Trophoblast cell (in vitro differentiated cells and primary cell): ENCODE data around the gene KPNA1.

Experiments
- DNase-seq, 2 donors: peaks; one replicate each; pipeline ENCODE4 v3.0.0-alpha.2; 2016
- H2AFZ ChIP-seq: 2 replicates; pipeline ENCODE4 v1.6.1; 2013; ENCODE audit warnings: low read length, moderate library complexity, mild to moderate bottlenecking; ENCODE audit not compliant: insufficient read depth, poor library complexity
- H2AK5ac ChIP-seq: 2 replicates; pipeline ENCODE4 v1.6.1; 2013; ENCODE audit warnings: mild to moderate bottlenecking, low read length
- H2BK120ac ChIP-seq: 2 replicates; pipeline ENCODE4 v1.6.1; 2013; ENCODE audit warnings: low read length, mild to moderate bottlenecking, moderate library complexity; ENCODE audit not compliant: insufficient read depth, poor library complexity
- H2BK12ac ChIP-seq: 2 replicates; pipeline ENCODE4 v1.6.1; 2013; ENCODE audit warnings: mild to moderate bottlenecking, low read length, moderate library complexity
- H2BK5ac ChIP-seq: 2 replicates; pipeline ENCODE4 v1.6.1; 2013; ENCODE audit warnings: low read length, low read depth, moderate library complexity, mild to moderate bottlenecking; ENCODE audit not compliant: poor library complexity
- H3K14ac ChIP-seq: 2 replicates; pipeline ENCODE4 v1.6.1; 2013; ENCODE audit warnings: mild to moderate bottlenecking, low read length
- H3K18ac ChIP-seq: 2 replicates; pipeline ENCODE4 v1.6.1; 2013; ENCODE audit warnings: mild to moderate bottlenecking, low read length
- H3K23ac ChIP-seq: 2 replicates; pipeline ENCODE4 v1.6.1; 2013; ENCODE audit warnings: low read length
- H3K27ac ChIP-seq: 2 replicates; pipeline ENCODE4 v1.5.1; 2013; ENCODE audit warnings: low read depth, mild to moderate bottlenecking, inconsistent platforms, low read length, moderate library complexity
- H3K27me3 ChIP-seq: 2 replicates; pipeline ENCODE4 v1.6.1; 2013; ENCODE audit warnings: inconsistent platforms, mild to moderate bottlenecking, low read length, moderate library complexity; ENCODE audit not compliant: insufficient read depth
- H3K36me3 ChIP-seq, 2 experiments: 1 replicate in 1 of 2; 2 replicates in 1 of 2; pipeline ENCODE4 v1.6.1; 2013; ENCODE audit warnings: low read length in 2 of 2, mild to moderate bottlenecking in 2 of 2, moderate library complexity in 1 of 2; ENCODE audit not compliant: insufficient read depth in 2 of 2, control insufficient read depth in 1 of 2
- H3K4ac ChIP-seq: 2 replicates; pipeline ENCODE4 v1.6.1; 2013; ENCODE audit warnings: low read depth, mild to moderate bottlenecking, low read length, moderate library complexity
- H3K4me1 ChIP-seq, 2 experiments: 1 replicate in 1 of 2; 2 replicates in 1 of 2; pipeline ENCODE4 v1.6.1; 2013; ENCODE audit warnings: low read length in 2 of 2, mild to moderate bottlenecking in 2 of 2, moderate library complexity in 1 of 2; ENCODE audit not compliant: insufficient read depth in 2 of 2, control insufficient read depth in 1 of 2
- H3K4me2 ChIP-seq: 2 replicates; pipeline ENCODE4 v1.6.1; 2013; ENCODE audit warnings: inconsistent platforms, mild to moderate bottlenecking, low read length, moderate library complexity
- H3K4me3 ChIP-seq: 2 replicates; pipeline ENCODE4 v1.5.1; 2013; ENCODE audit warnings: mild to moderate bottlenecking, low read depth, low read length, inconsistent platforms
- H3K79me1 ChIP-seq: one replicate; pipeline ENCODE4 v1.6.1; 2013; ENCODE audit warnings: low read length
- H3K79me2 ChIP-seq: 2 replicates; pipeline ENCODE4 v1.6.1; 2013; ENCODE audit warnings: low read length, mild to moderate bottlenecking; ENCODE audit not compliant: control insufficient read depth, insufficient read depth, poor library complexity
- H3K9ac ChIP-seq: 2 replicates; pipeline ENCODE4 v1.6.1; 2013; ENCODE audit warnings: mild to moderate bottlenecking, low read length
- H3K9me3 ChIP-seq: 2 replicates; pipeline ENCODE4 v1.6.1; 2013; ENCODE audit warnings: low read depth, mild to moderate bottlenecking, control low read depth, inconsistent platforms, low read length; ENCODE audit not compliant: insufficient read depth
- H4K12ac ChIP-seq: 2 replicates; pipeline ENCODE4 v1.6.1; 2013; ENCODE audit warnings: low read depth, mild to moderate bottlenecking, low read length, moderate library complexity
- H4K8ac ChIP-seq: 2 replicates; pipeline ENCODE4 v1.6.1; 2013; ENCODE audit warnings: low read depth, mild to moderate bottlenecking, low read length, moderate library complexity
- H4K91ac ChIP-seq: one replicate; pipeline ENCODE4 v1.6.1; 2013; ENCODE audit warnings: low read depth, mild to moderate bottlenecking, low read length, moderate library complexity
- WGBS: extraction: QIAGEN DNeasy Blood & Tissue Kit; methylation state at CpG from one replicate; pipeline ENCODE4 v1.1.7; 2013; ENCODE audit warnings: missing lambda C conversion rate; ENCODE audit not compliant: insufficient read length, insufficient coverage; ENCODE audit errors: extremely low coverage; 5-methylcytosine and 5-hydroxymethylcytosine counted together

Gene KPNA1

GRCh38 chr3:122427857-122428471 lies 86.8 kb downstream of the KPNA1 start:
- no peak overlapping the region for H3K4ac ChIP-seq
- H2BK12ac ChIP-seq, result no peak overlapping the region
- no peak overlapping the region for H3K9ac ChIP-seq
- no peak overlapping the region for H2BK5ac ChIP-seq
- no peaks in the 10 kb centered on the region for H3K9me3 ChIP-seq
- H3K4me2 ChIP-seq, result no peak overlapping the region
- H2AK5ac ChIP-seq, result no peak overlapping the region
- no peak overlapping the region for H2BK120ac ChIP-seq
- H3K23ac ChIP-seq, result no peak overlapping the region
- H3K79me2 ChIP-seq, result no peaks in the 10 kb centered on the region
- H4K12ac ChIP-seq, result no peak overlapping the region
- H4K8ac ChIP-seq, result no peak overlapping the region
- DNase-seq, result no peak
- no peaks in the 10 kb centered on the region for H3K4me1 ChIP-seq
- H3K27ac ChIP-seq, result no peak overlapping the region
- H3K79me1 ChIP-seq, result no peaks in the 10 kb centered on the region
- H3K4me3 ChIP-seq, result no peak overlapping the region
- H3K36me3 ChIP-seq, result peaks cover 18 to 24% of the 10 kb centered on the region in 2 experiments
- H3K14ac ChIP-seq, result no peak overlapping the region
- no peak overlapping the region for H4K91ac ChIP-seq
- no CpG with 5 or more reads among the region's 2 CpGs for WGBS
- no peak overlapping the region for H3K18ac ChIP-seq
- H2AFZ ChIP-seq, result no peak overlapping the region
- H3K27me3 ChIP-seq, result no peaks in the 10 kb centered on the region

GRCh38 chr3:122421836-122422235 lies 92.9 kb downstream of the KPNA1 start:
- H3K23ac ChIP-seq, result no peak overlapping the region
- no CpG with 5 or more reads among the region's 2 CpGs for WGBS
- no peak overlapping the region for H4K12ac ChIP-seq
- no peak overlapping the region for H3K4ac ChIP-seq
- no peaks in the 10 kb centered on the region for H3K79me2 ChIP-seq
- no peak overlapping the region for H2BK5ac ChIP-seq
- H3K4me3 ChIP-seq, result no peak overlapping the region
- H3K27me3 ChIP-seq, result no peaks in the 10 kb centered on the region
- H2AFZ ChIP-seq, result no peak overlapping the region
- no peak overlapping the region for H3K9ac ChIP-seq
- H4K91ac ChIP-seq, result no peak overlapping the region
- no peaks in the 10 kb centered on the region for H3K79me1 ChIP-seq
- H3K14ac ChIP-seq, result no peak overlapping the region
- H4K8ac ChIP-seq, result no peak overlapping the region
- H3K18ac ChIP-seq, result no peak overlapping the region
- no peaks in the 10 kb centered on the region for H3K9me3 ChIP-seq
- H3K4me2 ChIP-seq, result no peak overlapping the region
- no peak overlapping the region for H2BK12ac ChIP-seq
- no peak overlapping the region for H3K27ac ChIP-seq
- peak; percentile 70 to 90 for DNase-seq
- no peak overlapping the region for H2AK5ac ChIP-seq
- H3K36me3 ChIP-seq, result peaks cover 5 to 11% of the 10 kb centered on the region in 2 experiments
- H3K4me1 ChIP-seq, result peaks cover 3 to 4% of the 10 kb centered on the region in 2 experiments
- H2BK120ac ChIP-seq, result no peak overlapping the region

- H3K27ac ChIP-seq, result no peak overlapping the region
- no peaks in the 10 kb centered on the region for H3K27me3 ChIP-seq
- H3K18ac ChIP-seq, result no peak overlapping the region
- WGBS, result no CpG with 5 or more reads among the region's 4 CpGs
- no peak overlapping the region for H3K23ac ChIP-seq
- no peak overlapping the region for H2BK5ac ChIP-seq
- H3K4ac ChIP-seq, result no peak overlapping the region
- H2BK120ac ChIP-seq, result no peak overlapping the region
- no peaks in the 10 kb centered on the region for H3K9me3 ChIP-seq
- no peak overlapping the region for H3K14ac ChIP-seq
- no peak overlapping the region for H2AK5ac ChIP-seq
- no peak overlapping the region for H4K91ac ChIP-seq
- peaks cover 3 to 4% of the 10 kb centered on the region in 2 experiments for H3K4me1 ChIP-seq
- H3K79me2 ChIP-seq, result no peaks in the 10 kb centered on the region
- H2BK12ac ChIP-seq, result no peak overlapping the region
- no peak overlapping the region for H3K4me2 ChIP-seq
- DNase-seq, result peak in 1 of 2 donors; percentile 67
- no peak overlapping the region for H4K12ac ChIP-seq
- H3K9ac ChIP-seq, result no peak overlapping the region
- H3K79me1 ChIP-seq, result peaks cover 5% of the 10 kb centered on the region
- H4K8ac ChIP-seq, result no peak overlapping the region
- peaks cover 2 to 8% of the 10 kb centered on the region in 2 experiments for H3K36me3 ChIP-seq
- no peak overlapping the region for H2AFZ ChIP-seq
- H3K4me3 ChIP-seq, result no peak overlapping the region
Observed at GRCh38 chr3:122421101-122421500, 93.6 kb downstream of the KPNA1 start.

GRCh38 chr3:122416966-122417365 lies 97.8 kb downstream of the KPNA1 start:
- no peak overlapping the region for H3K9ac ChIP-seq
- H3K79me2 ChIP-seq, result peaks cover 3% of the 10 kb centered on the region
- peak overlapping the region; percentile 75 for H3K4me2 ChIP-seq
- H2BK120ac ChIP-seq, result peak overlapping the region; percentile 11
- H3K14ac ChIP-seq, result no peak overlapping the region
- no CpG with 5 or more reads among the region's 14 CpGs for WGBS
- H3K4me1 ChIP-seq, result peaks cover 3 to 6% of the 10 kb centered on the region in 2 experiments
- H3K18ac ChIP-seq, result no peak overlapping the region
- no peaks in the 10 kb centered on the region for H3K9me3 ChIP-seq
- peak overlapping the region; percentile 9 for H2BK5ac ChIP-seq
- peak overlapping the region; percentile 86 for H3K4ac ChIP-seq
- H4K12ac ChIP-seq, result peak overlapping the region; percentile 91
- no peak overlapping the region for H3K23ac ChIP-seq
- H2AFZ ChIP-seq, result peak overlapping the region; percentile 35
- no peak overlapping the region for H2BK12ac ChIP-seq
- H3K36me3 ChIP-seq, result no peaks in the 10 kb centered on the region
- peak overlapping the region; percentile 58 for H4K8ac ChIP-seq
- H3K27me3 ChIP-seq, result no peaks in the 10 kb centered on the region
- peak overlapping the region; percentile 55 for H4K91ac ChIP-seq
- peak overlapping the region; percentile 35 for H2AK5ac ChIP-seq
- H3K4me3 ChIP-seq, result no peak overlapping the region
- peaks cover 8% of the 10 kb centered on the region for H3K79me1 ChIP-seq
- H3K27ac ChIP-seq, result no peak overlapping the region
- DNase-seq, result peak in 1 of 2 donors; percentile 33
